Measurements from ENCODE around the gene CEP112.

GRCh38 chr17:65985571-65985970 lies 206.4 kb downstream of the CEP112 start:
- no peak for TF ChIP-seq POU6F1 (CRISPR knock-in tag; IDR thresholded peaks at IDR 0.05; ENCODE audit: borderline replicate concordance, low read depth)
- TF ChIP-seq ARNTL (CRISPR knock-in tag; IDR thresholded peaks at IDR 0.05; ENCODE audit: borderline replicate concordance, low read depth) = no peak
- no peak for TF ChIP-seq PATZ1 (CRISPR knock-in tag; IDR thresholded peaks at IDR 0.05; ENCODE audit: borderline replicate concordance)
- TF ChIP-seq ZFP30 (CRISPR knock-in tag; IDR thresholded peaks at IDR 0.05) = no peak
- TF ChIP-seq RARB (CRISPR knock-in tag; IDR thresholded peaks at IDR 0.05) = no peak
- no peak for TF ChIP-seq ZC3H10 (CRISPR knock-in tag; IDR thresholded peaks at IDR 0.05)
- no peak for TF ChIP-seq CREB5 (CRISPR knock-in tag; IDR thresholded peaks at IDR 0.05; ENCODE audit: low read depth)
- TF ChIP-seq PPARA (CRISPR knock-in tag; IDR thresholded peaks at IDR 0.05; ENCODE audit: borderline replicate concordance) = no peak
- no peak for TF ChIP-seq TOX (CRISPR knock-in tag; IDR thresholded peaks at IDR 0.05; ENCODE audit: borderline replicate concordance)
- TF ChIP-seq TSHZ2 (CRISPR knock-in tag; IDR thresholded peaks at IDR 0.05) = no peak
- no peak for TF ChIP-seq CSRNP3 (CRISPR knock-in tag; IDR thresholded peaks at IDR 0.05)
- no peak for TF ChIP-seq GLIS3 (CRISPR knock-in tag; IDR thresholded peaks at IDR 0.05)
